Type B pancreatic cell (in vitro differentiated cells): ENCODE results near the gene PLCXD1. TPM values are rescaled to one million over a fixed set of nuclear protein-coding genes. Genes with fewer than 3 reads are reported as not detected.
A peak's percentile ranks its signal among the peaks of the same experiment; 100 is the strongest.
"Not testable (repeated sequence)": the region's sequence is repeated elsewhere in the genome, so short reads cannot be mapped to it uniquely, and the experiment has no call there.

Experiments used
- DNase-seq: peaks from one replicate; pipeline ENCODE4 v3.0.0; 2021; ENCODE audit warnings: mixed read lengths; ENCODE audit not compliant: unreplicated experiment; ENCODE audit errors: extremely low spot score
- H3K27ac Mint-ChIP-seq: 2 replicates; pipeline ENCODE4 v1.8.0; 2021; ENCODE audit warnings: mild to moderate bottlenecking, mixed read lengths
- H3K27me3 Mint-ChIP-seq: 2 replicates; pipeline ENCODE4 v1.8.0; 2021; ENCODE audit warnings: mixed read lengths
- H3K36me3 Mint-ChIP-seq: 2 replicates; pipeline ENCODE4 v1.8.0; 2021; ENCODE audit warnings: mixed read lengths
- H3K4me1 Mint-ChIP-seq: one replicate; pipeline ENCODE4 v1.8.0; 2021; ENCODE audit warnings: mixed read lengths; ENCODE audit not compliant: unreplicated experiment
- H3K4me3 Mint-ChIP-seq: 2 replicates; pipeline ENCODE4 v1.8.0; 2021; ENCODE audit warnings: mild to moderate bottlenecking, mixed read lengths
- H3K9me3 Mint-ChIP-seq: 2 replicates; pipeline ENCODE4 v1.8.0; 2021; ENCODE audit warnings: mixed read lengths
- CTCF ChIP-seq: fragments of 200-600 bp; sonication (generic); conservative IDR thresholded peaks from 2 replicates; pipeline ENCODE4 v1.5.0; 2021; ENCODE audit warnings: antibody characterized with exemption, mild to moderate bottlenecking
- total RNA-seq: library from RNA; stranded (reverse); gene quantifications from 2 replicates; pipeline ENCODE4 v1.2.1, GENCODE V29; 2021; ENCODE audit warnings: low replicate concordance

Gene PLCXD1
- total RNA-seq, 1 donor from 2014 or later = 54.8 TPM

- Mint-ChIP-seq H3K4me3 (no peak overlapping the region), H3K27me3 (no peaks in the 10 kb centered on the region), H3K27ac (no peak overlapping the region), H3K36me3 (peaks cover 20% of the 10 kb centered on the region), H3K4me1 (no peaks in the 10 kb centered on the region), H3K9me3 (no peaks in the 10 kb centered on the region)
- DNase-seq = no peak
- TF ChIP-seq CTCF = no peak
These were observed 21.8 kb downstream of the PLCXD1 start for GRCh38 chrX:302975-303374.

- not testable (repeated sequence) for H3K9me3 Mint-ChIP-seq, H3K27me3 Mint-ChIP-seq, H3K4me1 Mint-ChIP-seq, DNase-seq, H3K27ac Mint-ChIP-seq, H3K4me3 Mint-ChIP-seq
- H3K36me3 Mint-ChIP-seq = peaks cover 20% of the 10 kb centered on the region
These were observed 24.8 kb downstream of the PLCXD1 start for GRCh38 chrX:305781-306613.

- not testable (repeated sequence) for H3K4me1 Mint-ChIP-seq, H3K27ac Mint-ChIP-seq, H3K9me3 Mint-ChIP-seq, DNase-seq, H3K27me3 Mint-ChIP-seq, H3K4me3 Mint-ChIP-seq
- peaks cover 20% of the 10 kb centered on the region for H3K36me3 Mint-ChIP-seq
These were observed 25.6 kb downstream of the PLCXD1 start for GRCh38 chrX:306614-307251.

- peaks cover 25% of the 10 kb centered on the region for H3K36me3 Mint-ChIP-seq
- H3K27ac Mint-ChIP-seq = no peak overlapping the region
These were observed 26.3 kb downstream of the PLCXD1 start for GRCh38 chrX:307261-308111.

GRCh38 chrX:308821-309520 lies 27.8 kb downstream of the PLCXD1 start:
- Mint-ChIP-seq H3K4me3 (no peak overlapping the region), H3K36me3 (peaks cover 23% of the 10 kb centered on the region), H3K27me3 (no peaks in the 10 kb centered on the region), H3K4me1 (no peaks in the 10 kb centered on the region), H3K27ac (no peak overlapping the region), H3K9me3 (no peaks in the 10 kb centered on the region)
- DNase-seq = no peak
- no peak for TF ChIP-seq CTCF

More at GRCh38 chrX:307261-308111, 26.3 kb downstream of the PLCXD1 start:
- TF ChIP-seq CTCF = peak; percentile 43
- Mint-ChIP-seq H3K4me3 (no peak overlapping the region), H3K4me1 (no peaks in the 10 kb centered on the region), H3K27me3 (no peaks in the 10 kb centered on the region), H3K9me3 (no peaks in the 10 kb centered on the region)
- DNase-seq = no peak

GRCh38 chrX:310621-311155 lies 29.5 kb downstream of the PLCXD1 start:
- H3K9me3 Mint-ChIP-seq = no peaks in the 10 kb centered on the region
- H3K4me1 Mint-ChIP-seq = no peaks in the 10 kb centered on the region
- no peak for DNase-seq
- TF ChIP-seq CTCF = no peak
- no peak overlapping the region for H3K27ac Mint-ChIP-seq
- no peaks in the 10 kb centered on the region for H3K27me3 Mint-ChIP-seq
- peaks cover 16% of the 10 kb centered on the region for H3K36me3 Mint-ChIP-seq
- H3K4me3 Mint-ChIP-seq = no peak overlapping the region
